Panc1 (cell line): ENCODE measurements around the gene KRT77. TPM values are rescaled to one million over a fixed set of nuclear protein-coding genes. Genes with fewer than 3 reads are reported as not detected.
"Not testable (repeated sequence)": the region's sequence is repeated elsewhere in the genome, so short reads cannot be mapped to it uniquely, and the experiment has no call there.

ENCODE experiments used
- ATAC-seq: fragments of 200-7000 bp; cut with Tn5 transposase; 2 replicates; pipeline ENCODE4 v1.9.1; 2020; ENCODE audit warnings: mild to moderate bottlenecking, moderate library complexity
- BruUV-seq: library from RNA; stranded (reverse); fragments of 400-500 nt; replicated peaks from 2 replicates; lab custom pipeline; 2021; lab: Mats Ljungman, UMichigan
- CTCF ChIA-PET: fragments of 300-600 bp; sonication (Branson Sonifier 250); formaldehyde crosslinking; loops from one replicate; lab custom pipeline; 2022; ENCODE audit warnings: antibody characterized with exemption; lab: Charles Lee
- POLR2A ChIA-PET: fragments of 300-600 bp; sonication (Branson Sonifier 250); formaldehyde crosslinking; loops from one replicate; lab custom pipeline; 2022; ENCODE audit warnings: antibody characterized with exemption; lab: Charles Lee
- DNase-seq: peaks from one replicate; pipeline ENCODE4 v3.0.0-alpha.2; 2010; ENCODE audit warnings: low read depth, low spot score
- H3K27ac ChIP-seq: 2 replicates; pipeline ENCODE4 v1.5.1; 2011; ENCODE audit warnings: mild to moderate bottlenecking, low read length, inconsistent platforms
- H3K27me3 ChIP-seq: fragments of 200-500 bp; sonication (Bioruptor generic); 2 replicates; pipeline ENCODE4 v1.6.0; 2014; ENCODE audit warnings: low read length, inconsistent platforms; ENCODE audit not compliant: control insufficient read depth, insufficient read depth
- H3K36me3 ChIP-seq: fragments of 200-500 bp; sonication (Bioruptor generic); 2 replicates; pipeline ENCODE4 v1.5.1; 2014; ENCODE audit warnings: inconsistent platforms, mild to moderate bottlenecking, low read length, moderate library complexity; ENCODE audit not compliant: control insufficient read depth, insufficient read depth
- H3K4me1 ChIP-seq: 2 replicates; pipeline ENCODE4 v1.5.1; 2011; ENCODE audit warnings: inconsistent platforms, mild to moderate bottlenecking, low read length, moderate library complexity; ENCODE audit not compliant: control insufficient read depth, insufficient read depth
- H3K4me3 ChIP-seq, 2 experiments: 2 replicates each; pipeline ENCODE4 v1.5.1; 2011 to 2012; ENCODE audit warnings: low read depth in 2 of 2, low read length in 2 of 2, mild to moderate bottlenecking in 2 of 2, inconsistent platforms in 1 of 2, moderate library complexity in 1 of 2
- H3K9me3 ChIP-seq: fragments of 200-500 bp; sonication (Bioruptor generic); 2 replicates; pipeline ENCODE4 v1.5.1; 2014; ENCODE audit warnings: low read depth, mild to moderate bottlenecking, inconsistent platforms, low read length, moderate library complexity; ENCODE audit not compliant: control insufficient read depth, insufficient read depth
- CTCF ChIP-seq: fragments of 450-650 bp; IDR thresholded peaks from 2 replicates; pipeline ENCODE4 v1.5.1; 2017; ENCODE audit warnings: mild to moderate bottlenecking
- POLR2AphosphoS5 ChIP-seq: IDR thresholded peaks from 2 replicates; pipeline ENCODE4 v1.6.1; 2012; ENCODE audit warnings: mild to moderate bottlenecking, low read depth, low read length, moderate library complexity
- REST ChIP-seq, 2 experiments: IDR thresholded peaks; 2 replicates each; pipeline ENCODE4 v1.6.1; 2011 to 2012; ENCODE audit warnings: low read depth in 2 of 2, control low read depth in 1 of 2, low read length in 1 of 2, mild to moderate bottlenecking in 1 of 2, moderate library complexity in 1 of 2; ENCODE audit not compliant: insufficient read depth in 1 of 2
- SIN3A ChIP-seq: IDR thresholded peaks from 2 replicates; pipeline ENCODE4 v1.6.1; 2012; ENCODE audit warnings: low read depth, mild to moderate bottlenecking, low read length, moderate library complexity, borderline replicate concordance; ENCODE audit not compliant: insufficient read depth
- TCF7L2 ChIP-seq: IDR thresholded peaks from 2 replicates; pipeline ENCODE4 v1.6.1; 2011; ENCODE audit warnings: mild to moderate bottlenecking, low read depth, low read length, inconsistent platforms
- in situ Hi-C: cut with HindIII; loops from 2 replicates; pipeline ENCODE4 v1.10.0; 2016; ENCODE audit warnings: low sequenced_read_pairs, low pct_unique_long_range_greater_than_20kb
- intact Hi-C: fragments of 100-400 bp; cut with micrococcal nuclease; formaldehyde crosslinking; loops from one replicate; pipeline ENCODE4 v1.10.0; 2022; ENCODE audit not compliant: unreplicated experiment
- total RNA-seq: library from RNA; stranded (reverse); gene quantifications from one replicate; pipeline ENCODE4 v1.2.1, GENCODE V29; 2021; ENCODE audit not compliant: unreplicated experiment

KRT77 gene
- total RNA-seq, 1 experiment from 2014 or later = not detected

- ATAC-seq = no peak
- Histone ChIP-seq H3K27me3 (peaks cover 36% of the 10 kb centered on the region), H3K9me3 (no peaks in the 10 kb centered on the region), H3K4me3 (no peak overlapping the region), H3K27ac (no peak overlapping the region), H3K4me1 (no peaks in the 10 kb centered on the region), H3K36me3 (no peaks in the 10 kb centered on the region; the same call in 1 of the 2 replicates)
- POLR2A ChIA-PET = no interaction called here
- TF ChIP-seq POLR2AphosphoS5 = no peak
- no peak for TF ChIP-seq TCF7L2
- TF ChIP-seq REST (IDR thresholded peaks at IDR 0.05; ENCODE audit: insufficient read depth in 1 of 2, low read depth in 2 of 2, low read length in 1 of 2) = no peak
- no peak for TF ChIP-seq SIN3A
- no peak for TF ChIP-seq CTCF
- no peak for DNase-seq
- CTCF ChIA-PET = no interaction called here
- intact Hi-C loops = no loop called here
- in situ Hi-C loops = no loop called here
- BruUV-seq = no TSS peak
These were observed 32.8 kb downstream of the KRT77 start for GRCh38 chr12:52670506-52670905.

- H3K9me3 ChIP-seq, H3K27ac ChIP-seq, H3K4me3 ChIP-seq, in situ Hi-C loops, CTCF ChIA-PET, intact Hi-C loops, BruUV-seq, H3K4me1 ChIP-seq, DNase-seq, ATAC-seq, POLR2A ChIA-PET, H3K36me3 ChIP-seq: not testable (repeated sequence)
- peaks cover 39% of the 10 kb centered on the region for H3K27me3 ChIP-seq
These were observed 33.4 kb downstream of the KRT77 start for GRCh38 chr12:52669941-52670340.

GRCh38 chr12:52669426-52669825 is 33.9 kb downstream of the KRT77 start:
- TF ChIP-seq POLR2AphosphoS5 = no peak
- TF ChIP-seq TCF7L2 = no peak
- no peak for TF ChIP-seq CTCF
- no peak for TF ChIP-seq SIN3A
- no peak for TF ChIP-seq REST (IDR thresholded peaks at IDR 0.05; ENCODE audit: insufficient read depth in 1 of 2, low read depth in 2 of 2, low read length in 1 of 2)
- no TSS peak for BruUV-seq
- intact Hi-C loops (no loop called here), in situ Hi-C loops (no loop called here)
- Histone ChIP-seq H3K27me3 (peaks cover 37% of the 10 kb centered on the region), H3K36me3 (no peaks in the 10 kb centered on the region; the same call in 1 of the 2 replicates), H3K27ac (no peak overlapping the region), H3K4me1 (no peaks in the 10 kb centered on the region), H3K9me3 (no peaks in the 10 kb centered on the region), H3K4me3 (no peak overlapping the region)
- DNase-seq (no peak), ATAC-seq (no peak)
- ChIA-PET POLR2A (no interaction called here), CTCF (interaction anchor here (1.1 kb wide), 1 partner anchor 201 kb away, joined by 3 read pairs; no protein-coding TSS in a partner anchor)
